ENCODE data around the gene SLC4A1AP. TPM values are rescaled to one million over a fixed set of nuclear protein-coding genes. Genes with fewer than 3 reads are reported as not detected.
A peak's percentile ranks its signal among the peaks of the same experiment; 100 is the strongest.

Gene SLC4A1AP
- total RNA-seq, 6 experiments from 2014 or later, result 6.5 to 12.7 (median 8.5) TPM

DNA sequence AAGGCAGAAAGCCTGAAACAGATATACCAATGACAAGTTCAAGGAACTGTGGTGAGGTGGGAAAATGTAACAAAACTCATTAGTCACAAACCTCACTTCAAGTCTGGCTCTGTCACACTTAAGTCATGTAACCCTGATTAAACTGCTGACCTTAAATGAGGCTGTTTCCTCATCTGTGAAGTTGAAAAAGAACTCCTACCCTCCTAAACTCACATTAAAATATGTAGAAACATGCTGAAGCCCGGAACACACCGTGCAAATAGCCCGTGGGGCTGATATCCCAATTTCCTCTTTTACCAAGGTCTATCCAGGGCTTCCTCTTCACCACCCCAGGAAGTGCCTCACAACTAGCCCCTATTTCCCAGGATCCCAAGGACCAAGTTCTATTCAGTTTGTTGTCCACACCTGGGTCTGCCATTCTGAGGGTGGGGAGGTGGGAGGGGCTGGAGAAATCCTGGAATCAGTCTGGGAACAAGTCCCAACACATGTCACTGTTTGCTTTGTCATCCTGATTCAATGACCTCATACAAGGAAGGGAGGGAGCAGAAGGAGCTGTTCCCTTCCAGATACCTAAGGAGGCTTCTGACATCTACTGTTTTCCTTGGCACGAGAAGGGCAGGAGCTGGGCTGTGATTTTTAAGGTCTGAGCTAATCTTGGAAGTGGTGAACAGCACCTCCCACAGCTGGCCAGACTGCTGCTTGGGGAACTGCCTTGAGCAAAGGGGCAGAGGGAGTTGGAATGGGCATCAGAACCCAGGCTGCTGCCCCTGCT lies 42.3 kb downstream of the SLC4A1AP start:
- DNase-seq, result peak in 1 of 3 donors; percentile 39
- intact Hi-C loops (cut with DNase I), result no loop called here
- H3K9me3 ChIP-seq, result no peaks in the 10 kb centered on the region
- no peaks in the 10 kb centered on the region for H3K36me3 ChIP-seq
- peaks cover 0 to 4% (median 0%) of the 10 kb centered on the region in 4 donors for H3K4me1 ChIP-seq
- TF ChIP-seq, protein P1, sequence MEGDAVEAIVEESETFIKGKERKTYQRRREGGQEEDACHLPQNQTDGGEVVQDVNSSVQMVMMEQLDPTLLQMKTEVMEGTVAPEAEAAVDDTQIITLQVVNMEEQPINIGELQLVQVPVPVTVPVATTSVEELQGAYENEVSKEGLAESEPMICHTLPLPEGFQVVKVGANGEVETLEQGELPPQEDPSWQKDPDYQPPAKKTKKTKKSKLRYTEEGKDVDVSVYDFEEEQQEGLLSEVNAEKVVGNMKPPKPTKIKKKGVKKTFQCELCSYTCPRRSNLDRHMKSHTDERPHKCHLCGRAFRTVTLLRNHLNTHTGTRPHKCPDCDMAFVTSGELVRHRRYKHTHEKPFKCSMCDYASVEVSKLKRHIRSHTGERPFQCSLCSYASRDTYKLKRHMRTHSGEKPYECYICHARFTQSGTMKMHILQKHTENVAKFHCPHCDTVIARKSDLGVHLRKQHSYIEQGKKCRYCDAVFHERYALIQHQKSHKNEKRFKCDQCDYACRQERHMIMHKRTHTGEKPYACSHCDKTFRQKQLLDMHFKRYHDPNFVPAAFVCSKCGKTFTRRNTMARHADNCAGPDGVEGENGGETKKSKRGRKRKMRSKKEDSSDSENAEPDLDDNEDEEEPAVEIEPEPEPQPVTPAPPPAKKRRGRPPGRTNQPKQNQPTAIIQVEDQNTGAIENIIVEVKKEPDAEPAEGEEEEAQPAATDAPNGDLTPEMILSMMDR (IDR thresholded peaks at IDR 0.05), result no peak
- TF ChIP-seq POLR2A (IDR thresholded peaks at IDR 0.05), result no peak
- WGBS (ENCODE audit: insufficient coverage, low coverage, low lambda C conversion rate, missing lambda C conversion rate), result no CpG with 5 or more reads among the region's 4 CpGs
- H3K27ac ChIP-seq, result peak overlapping the region in 1 of 3 donors; percentile 49
- ATAC-seq, result peak; percentile 37 to 73 (median 63)
- no peaks in the 10 kb centered on the region for H3K27me3 ChIP-seq
- no peak overlapping the region for H3K4me3 ChIP-seq

DNA sequence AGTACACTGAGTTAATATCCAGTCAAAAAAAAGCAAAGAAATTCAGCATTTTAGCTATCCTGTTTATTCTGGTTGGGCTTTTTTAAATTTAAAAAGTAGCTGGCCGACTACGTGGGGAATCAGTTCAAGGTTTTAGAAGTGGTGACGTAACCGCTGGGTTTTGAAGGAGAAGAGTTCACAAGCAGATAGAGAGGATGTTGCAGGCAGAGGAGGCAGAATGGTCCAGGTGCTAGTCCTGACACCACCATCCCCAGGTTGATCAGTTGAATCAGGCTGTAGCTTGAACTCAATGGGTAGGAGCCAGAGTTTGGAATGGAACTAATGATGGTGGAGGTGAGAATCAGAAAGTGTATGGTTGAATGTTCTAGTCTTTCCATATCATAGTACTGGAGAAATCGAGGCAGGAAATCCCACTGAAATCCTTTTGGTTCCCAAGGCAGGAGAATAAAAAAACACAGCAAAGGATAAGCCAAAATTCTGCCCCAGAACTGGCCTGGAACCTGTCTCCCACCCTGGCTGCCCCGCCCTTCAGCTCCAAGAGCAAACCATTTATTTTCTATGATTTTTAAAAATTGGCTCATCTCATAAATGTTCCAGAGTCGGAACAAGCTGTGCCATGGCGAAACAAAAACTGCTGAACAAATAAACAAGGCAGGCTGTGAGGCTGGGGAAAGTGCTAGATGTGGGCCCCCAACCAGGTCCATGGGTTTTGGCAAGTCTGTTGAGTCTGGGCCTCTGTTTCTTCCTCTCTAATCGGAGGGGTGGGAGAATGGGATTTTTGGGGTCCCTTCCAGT lies 44.0 kb downstream of the SLC4A1AP start:
- ATAC-seq, result no peak
- Histone ChIP-seq H3K4me1 (peaks cover 0 to 4% (median 0%) of the 10 kb centered on the region in 4 donors), H3K27ac (no peak overlapping the region), H3K27me3 (no peaks in the 10 kb centered on the region), H3K4me3 (no peak overlapping the region), H3K9me3 (no peaks in the 10 kb centered on the region), H3K36me3 (no peaks in the 10 kb centered on the region)
- intact Hi-C loops (cut with DNase I), result no loop called here
- TF ChIP-seq, protein P1 (IDR thresholded peaks at IDR 0.05), result no peak
- no peak for TF ChIP-seq POLR2A (IDR thresholded peaks at IDR 0.05)
- WGBS (ENCODE audit: insufficient coverage, low coverage, low lambda C conversion rate, missing lambda C conversion rate), result 65% methylated on average over 9 of the region's 9 CpGs
- DNase-seq, result no peak

DNA sequence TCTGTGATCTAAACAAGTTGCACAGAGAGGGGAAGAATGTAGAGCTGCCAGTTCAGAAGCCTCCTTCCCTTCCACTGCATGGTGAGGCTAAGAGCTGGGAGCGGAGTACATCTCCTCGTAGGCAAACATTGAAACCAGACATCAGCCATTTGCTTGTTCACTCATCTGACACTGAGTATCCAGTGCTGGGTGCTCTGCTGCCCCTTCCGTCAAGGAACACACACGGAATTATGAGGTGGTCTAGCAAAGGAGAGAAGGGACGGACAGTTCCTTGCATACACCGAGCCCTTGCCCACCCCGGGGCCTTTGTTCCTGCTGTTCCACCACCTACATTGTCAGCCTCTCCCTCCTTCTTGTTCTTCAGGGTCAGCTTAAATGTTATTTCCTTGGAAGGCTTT lies 44.6 kb downstream of the SLC4A1AP start:
- ATAC-seq, result no peak
- intact Hi-C loops (cut with DNase I), result no loop called here

DNA sequence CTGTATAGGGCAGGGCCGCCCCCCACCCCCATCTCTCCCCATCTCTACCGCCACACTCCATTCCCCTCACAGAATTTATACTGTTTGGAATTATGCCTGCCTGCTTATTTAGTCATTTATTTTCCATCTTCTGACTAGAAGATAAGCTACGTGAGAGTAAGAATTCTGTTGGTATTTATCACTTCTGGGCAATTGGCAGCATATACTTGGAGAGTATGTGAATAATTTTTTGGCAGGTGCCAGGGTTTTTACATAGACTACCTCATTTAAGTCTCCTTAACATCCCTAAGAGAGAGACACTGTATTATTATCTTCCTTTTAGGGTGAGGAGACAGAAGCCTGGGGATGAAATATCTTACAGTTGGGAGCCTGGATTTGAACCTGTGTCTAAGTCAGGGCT lies 45.0 kb downstream of the SLC4A1AP start:
- no peak for DNase-seq
- 67% methylated on average over 1 of the region's 3 CpGs for WGBS (ENCODE audit: insufficient coverage, low coverage, low lambda C conversion rate, missing lambda C conversion rate)
- Histone ChIP-seq H3K4me3 (no peak overlapping the region), H3K27me3 (no peaks in the 10 kb centered on the region), H3K27ac (no peak overlapping the region), H3K9me3 (no peaks in the 10 kb centered on the region), H3K4me1 (peaks cover 0 to 2% (median 0%) of the 10 kb centered on the region in 4 donors), H3K36me3 (no peaks in the 10 kb centered on the region)
- ATAC-seq, result no peak
- intact Hi-C loops (cut with DNase I), result no loop called here
- TF ChIP-seq, protein P1 (IDR thresholded peaks at IDR 0.05), result no peak
- TF ChIP-seq POLR2A (IDR thresholded peaks at IDR 0.05), result no peak

More for the DNA sequence above, 44.6 kb downstream of the SLC4A1AP start:
- H3K36me3 ChIP-seq, result no peaks in the 10 kb centered on the region
- no peaks in the 10 kb centered on the region for H3K9me3 ChIP-seq
- no peak for DNase-seq
- no peak overlapping the region for H3K27ac ChIP-seq
- 85% methylated on average over 4 of the region's 7 CpGs for WGBS (ENCODE audit: insufficient coverage, low coverage, low lambda C conversion rate, missing lambda C conversion rate)
- H3K4me3 ChIP-seq, result no peak overlapping the region
- no peaks in the 10 kb centered on the region for H3K27me3 ChIP-seq
- no peak for TF ChIP-seq POLR2A (IDR thresholded peaks at IDR 0.05)
- TF ChIP-seq, protein P1 (IDR thresholded peaks at IDR 0.05), result no peak
- H3K4me1 ChIP-seq, result peaks cover 0 to 4% (median 0%) of the 10 kb centered on the region in 4 donors

All from right lobe of liver (tissue), 6 donors.